WTC11 (cell line): ENCODE results near the gene HINFP. TPM values are rescaled to one million over a fixed set of nuclear protein-coding genes. Genes with fewer than 3 reads are reported as not detected.

Experiments
- ATAC-seq: fragments of 200-7000 bp; cut with Tn5 transposase; 2 replicates; pipeline ENCODE4 v1.10.0; 2021; ENCODE audit warnings: mild to moderate bottlenecking, moderate library complexity
- CTCF ChIA-PET: fragments of 300-600 bp; sonication (Branson Sonifier 250); formaldehyde crosslinking; loops from one replicate; lab custom pipeline; 2021; ENCODE audit warnings: antibody characterized with exemption; lab: Charles Lee
- POLR2A ChIA-PET: fragments of 350-600 bp; sonication (Branson Sonifier 250); formaldehyde crosslinking; loops from one replicate; lab custom pipeline; 2021; ENCODE audit warnings: antibody characterized with exemption; lab: Charles Lee
- DNase-seq: peaks from one replicate; pipeline ENCODE4 v3.0.0; 2021; ENCODE audit warnings: low spot score
- H3K27ac Mint-ChIP-seq: 2 replicates; pipeline ENCODE4 v1.8.0; 2021; ENCODE audit warnings: mixed read lengths
- H3K27me3 Mint-ChIP-seq: 2 replicates; pipeline ENCODE4 v1.8.0; 2021; ENCODE audit warnings: low read depth, mild to moderate bottlenecking, moderate library complexity, mixed read lengths
- H3K36me3 Mint-ChIP-seq: 2 replicates; pipeline ENCODE4 v1.8.0; 2021; ENCODE audit warnings: mixed read lengths
- H3K4me1 Mint-ChIP-seq: 2 replicates; pipeline ENCODE4 v1.8.0; 2022; ENCODE audit warnings: mixed read lengths
- H3K4me3 Mint-ChIP-seq: 2 replicates; pipeline ENCODE4 v1.8.0; 2021; ENCODE audit warnings: mild to moderate bottlenecking, moderate library complexity, mixed read lengths
- H3K9me3 Mint-ChIP-seq: 2 replicates; pipeline ENCODE4 v1.8.0; 2021; ENCODE audit warnings: mixed read lengths
- TEAD1 ChIP-seq: sonication (generic); formaldehyde crosslinking; IDR thresholded peaks from 2 replicates; pipeline ENCODE4 v1.8.0; 2022; ENCODE audit warnings: mild to moderate bottlenecking, missing genetic modification reagents
- ZNF232 ChIP-seq: sonication (generic); formaldehyde crosslinking; IDR thresholded peaks from 2 replicates; pipeline ENCODE4 v1.8.0; 2022; ENCODE audit warnings: mild to moderate bottlenecking, missing genetic modification reagents
- ZNF396 ChIP-seq: fragments of 250-450 bp; sonication (Bioruptor Pico); IDR thresholded peaks from 2 replicates; pipeline ENCODE4 v1.8.0; 2021; ENCODE audit warnings: mild to moderate bottlenecking, moderate library complexity, borderline replicate concordance
- total RNA-seq: library from RNA; stranded (reverse); gene quantifications from 3 replicates; pipeline ENCODE4 v1.2.3, GENCODE V29; 2021
- TF ChIP-seq, protein P1 (sequence below): fragments of 250-450 bp; sonication (Bioruptor Pico); IDR thresholded peaks from 2 replicates; pipeline ENCODE4 v2.1.2; 2022; ENCODE audit warnings: mild to moderate bottlenecking, moderate library complexity
- TF ChIP-seq, protein P2 (sequence below): sonication (generic); formaldehyde crosslinking; IDR thresholded peaks from 2 replicates; pipeline ENCODE4 v1.8.1; 2022; ENCODE audit warnings: mild to moderate bottlenecking, missing genetic modification reagents, moderate library complexity, borderline replicate concordance
- TF ChIP-seq, protein P3 (sequence below): fragments of 250-450 bp; sonication (Bioruptor Pico); IDR thresholded peaks from 2 replicates; pipeline ENCODE4 v1.9.0; 2021; ENCODE audit warnings: mild to moderate bottlenecking, borderline replicate concordance
- TF ChIP-seq, protein P4 (sequence below): sonication (generic); formaldehyde crosslinking; IDR thresholded peaks from 2 replicates; pipeline ENCODE4 v1.8.1; 2023; ENCODE audit warnings: mild to moderate bottlenecking, missing genetic modification reagents
- TF ChIP-seq, protein P5 (sequence below): sonication (generic); formaldehyde crosslinking; IDR thresholded peaks from 2 replicates; pipeline ENCODE4 v1.8.0; 2022; ENCODE audit warnings: mild to moderate bottlenecking, missing genetic modification reagents
- TF ChIP-seq, protein P6 (sequence below): fragments of 250-450 bp; sonication (Bioruptor Pico); conservative IDR thresholded peaks from 2 replicates; pipeline ENCODE4 v1.9.0; 2021; ENCODE audit warnings: mild to moderate bottlenecking
- TF ChIP-seq, protein P7 (sequence below): sonication (generic); formaldehyde crosslinking; IDR thresholded peaks from 2 replicates; pipeline ENCODE4 v1.8.1; 2023; ENCODE audit warnings: mild to moderate bottlenecking, missing genetic modification reagents, borderline replicate concordance
- TF ChIP-seq, protein P8 (sequence below): sonication (generic); formaldehyde crosslinking; IDR thresholded peaks from 2 replicates; pipeline ENCODE4 v1.8.0; 2022; ENCODE audit warnings: mild to moderate bottlenecking, missing genetic modification reagents

Gene HINFP
- total RNA-seq, 1 experiment from 2014 or later: 35.4 TPM

DNA sequence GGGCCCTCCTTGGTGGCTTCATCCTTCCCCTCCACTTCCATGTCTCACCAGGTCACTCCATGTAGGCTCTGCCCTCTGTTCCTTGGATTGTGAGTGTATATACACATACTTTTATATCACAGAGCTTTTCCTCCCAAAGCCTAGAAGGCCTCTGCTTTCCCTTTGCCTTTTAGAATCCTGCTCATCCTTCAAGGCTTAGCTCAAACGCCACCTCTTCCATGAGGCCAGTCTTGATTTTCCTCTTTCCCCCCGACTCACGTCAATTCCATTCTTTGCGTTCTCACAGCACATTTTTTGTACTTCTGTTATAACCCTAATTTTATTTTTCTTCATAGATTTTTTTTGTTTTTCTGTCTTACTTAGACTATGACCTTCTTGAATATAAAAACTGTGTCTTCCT lies 31.2 kb downstream of the HINFP start (continued):
- TF ChIP-seq, protein P1, sequence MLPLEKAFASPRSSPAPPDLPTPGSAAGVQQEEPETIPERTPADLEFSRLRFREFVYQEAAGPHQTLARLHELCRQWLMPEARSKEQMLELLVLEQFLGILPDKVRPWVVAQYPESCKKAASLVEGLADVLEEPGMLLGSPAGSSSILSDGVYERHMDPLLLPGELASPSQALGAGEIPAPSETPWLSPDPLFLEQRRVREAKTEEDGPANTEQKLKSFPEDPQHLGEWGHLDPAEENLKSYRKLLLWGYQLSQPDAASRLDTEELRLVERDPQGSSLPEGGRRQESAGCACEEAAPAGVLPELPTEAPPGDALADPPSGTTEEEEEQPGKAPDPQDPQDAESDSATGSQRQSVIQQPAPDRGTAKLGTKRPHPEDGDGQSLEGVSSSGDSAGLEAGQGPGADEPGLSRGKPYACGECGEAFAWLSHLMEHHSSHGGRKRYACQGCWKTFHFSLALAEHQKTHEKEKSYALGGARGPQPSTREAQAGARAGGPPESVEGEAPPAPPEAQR: no peak
- TF ChIP-seq, protein P2, sequence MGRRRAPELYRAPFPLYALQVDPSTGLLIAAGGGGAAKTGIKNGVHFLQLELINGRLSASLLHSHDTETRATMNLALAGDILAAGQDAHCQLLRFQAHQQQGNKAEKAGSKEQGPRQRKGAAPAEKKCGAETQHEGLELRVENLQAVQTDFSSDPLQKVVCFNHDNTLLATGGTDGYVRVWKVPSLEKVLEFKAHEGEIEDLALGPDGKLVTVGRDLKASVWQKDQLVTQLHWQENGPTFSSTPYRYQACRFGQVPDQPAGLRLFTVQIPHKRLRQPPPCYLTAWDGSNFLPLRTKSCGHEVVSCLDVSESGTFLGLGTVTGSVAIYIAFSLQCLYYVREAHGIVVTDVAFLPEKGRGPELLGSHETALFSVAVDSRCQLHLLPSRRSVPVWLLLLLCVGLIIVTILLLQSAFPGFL (CRISPR knock-in tag): no peak
- TF ChIP-seq, protein P3, sequence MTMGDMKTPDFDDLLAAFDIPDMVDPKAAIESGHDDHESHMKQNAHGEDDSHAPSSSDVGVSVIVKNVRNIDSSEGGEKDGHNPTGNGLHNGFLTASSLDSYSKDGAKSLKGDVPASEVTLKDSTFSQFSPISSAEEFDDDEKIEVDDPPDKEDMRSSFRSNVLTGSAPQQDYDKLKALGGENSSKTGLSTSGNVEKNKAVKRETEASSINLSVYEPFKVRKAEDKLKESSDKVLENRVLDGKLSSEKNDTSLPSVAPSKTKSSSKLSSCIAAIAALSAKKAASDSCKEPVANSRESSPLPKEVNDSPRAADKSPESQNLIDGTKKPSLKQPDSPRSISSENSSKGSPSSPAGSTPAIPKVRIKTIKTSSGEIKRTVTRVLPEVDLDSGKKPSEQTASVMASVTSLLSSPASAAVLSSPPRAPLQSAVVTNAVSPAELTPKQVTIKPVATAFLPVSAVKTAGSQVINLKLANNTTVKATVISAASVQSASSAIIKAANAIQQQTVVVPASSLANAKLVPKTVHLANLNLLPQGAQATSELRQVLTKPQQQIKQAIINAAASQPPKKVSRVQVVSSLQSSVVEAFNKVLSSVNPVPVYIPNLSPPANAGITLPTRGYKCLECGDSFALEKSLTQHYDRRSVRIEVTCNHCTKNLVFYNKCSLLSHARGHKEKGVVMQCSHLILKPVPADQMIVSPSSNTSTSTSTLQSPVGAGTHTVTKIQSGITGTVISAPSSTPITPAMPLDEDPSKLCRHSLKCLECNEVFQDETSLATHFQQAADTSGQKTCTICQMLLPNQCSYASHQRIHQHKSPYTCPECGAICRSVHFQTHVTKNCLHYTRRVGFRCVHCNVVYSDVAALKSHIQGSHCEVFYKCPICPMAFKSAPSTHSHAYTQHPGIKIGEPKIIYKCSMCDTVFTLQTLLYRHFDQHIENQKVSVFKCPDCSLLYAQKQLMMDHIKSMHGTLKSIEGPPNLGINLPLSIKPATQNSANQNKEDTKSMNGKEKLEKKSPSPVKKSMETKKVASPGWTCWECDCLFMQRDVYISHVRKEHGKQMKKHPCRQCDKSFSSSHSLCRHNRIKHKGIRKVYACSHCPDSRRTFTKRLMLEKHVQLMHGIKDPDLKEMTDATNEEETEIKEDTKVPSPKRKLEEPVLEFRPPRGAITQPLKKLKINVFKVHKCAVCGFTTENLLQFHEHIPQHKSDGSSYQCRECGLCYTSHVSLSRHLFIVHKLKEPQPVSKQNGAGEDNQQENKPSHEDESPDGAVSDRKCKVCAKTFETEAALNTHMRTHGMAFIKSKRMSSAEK: no peak

DNA sequence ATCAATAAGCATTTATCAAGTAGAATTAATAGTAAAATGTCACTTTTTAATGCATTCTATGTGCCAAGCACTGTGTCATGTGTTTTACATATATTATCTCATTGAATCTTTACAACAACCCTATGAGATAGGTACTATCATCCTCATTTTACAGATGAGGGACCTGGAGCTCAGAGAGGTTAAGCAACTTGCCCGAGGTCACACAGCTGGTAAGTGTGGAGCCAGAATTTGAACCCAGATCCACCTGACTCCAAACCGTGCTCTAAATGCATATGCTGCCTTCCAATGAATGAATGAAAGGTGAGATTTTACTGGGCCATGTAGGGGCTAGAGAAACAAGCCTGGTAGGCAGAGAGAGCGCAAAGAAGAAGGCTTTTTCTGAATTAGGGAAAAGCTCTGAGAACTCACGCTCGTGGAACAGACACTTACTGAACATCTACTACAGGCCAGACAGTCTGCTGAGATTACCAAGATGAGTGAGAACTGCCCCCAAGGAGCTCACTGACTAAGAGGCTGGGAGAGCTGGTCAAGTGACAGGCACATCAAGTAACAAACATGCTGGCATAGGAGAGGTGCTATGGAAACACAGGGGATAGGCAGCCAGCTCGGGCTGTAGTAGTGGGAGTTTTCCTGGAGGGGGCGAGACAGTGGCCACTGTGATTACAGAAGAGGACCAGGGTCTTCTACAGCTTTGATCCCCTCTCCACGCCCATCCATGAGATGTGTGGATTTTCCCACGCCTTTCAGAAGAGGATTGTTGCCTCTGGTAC lies 31.9 kb downstream of the HINFP start:
- Mint-ChIP-seq H3K27ac (no peak overlapping the region), H3K36me3 (no peaks in the 10 kb centered on the region), H3K4me3 (no peak overlapping the region), H3K27me3 (peaks cover 39% of the 10 kb centered on the region), H3K4me1 (peaks cover 12% of the 10 kb centered on the region), H3K9me3 (no peaks in the 10 kb centered on the region)
- POLR2A ChIA-PET: interaction anchor here (0.8 to 1.3 kb wide), 2 partner anchors 16 to 492 kb away, joined by 3 read pairs; no protein-coding TSS in a partner anchor
- TF ChIP-seq, protein P4, sequence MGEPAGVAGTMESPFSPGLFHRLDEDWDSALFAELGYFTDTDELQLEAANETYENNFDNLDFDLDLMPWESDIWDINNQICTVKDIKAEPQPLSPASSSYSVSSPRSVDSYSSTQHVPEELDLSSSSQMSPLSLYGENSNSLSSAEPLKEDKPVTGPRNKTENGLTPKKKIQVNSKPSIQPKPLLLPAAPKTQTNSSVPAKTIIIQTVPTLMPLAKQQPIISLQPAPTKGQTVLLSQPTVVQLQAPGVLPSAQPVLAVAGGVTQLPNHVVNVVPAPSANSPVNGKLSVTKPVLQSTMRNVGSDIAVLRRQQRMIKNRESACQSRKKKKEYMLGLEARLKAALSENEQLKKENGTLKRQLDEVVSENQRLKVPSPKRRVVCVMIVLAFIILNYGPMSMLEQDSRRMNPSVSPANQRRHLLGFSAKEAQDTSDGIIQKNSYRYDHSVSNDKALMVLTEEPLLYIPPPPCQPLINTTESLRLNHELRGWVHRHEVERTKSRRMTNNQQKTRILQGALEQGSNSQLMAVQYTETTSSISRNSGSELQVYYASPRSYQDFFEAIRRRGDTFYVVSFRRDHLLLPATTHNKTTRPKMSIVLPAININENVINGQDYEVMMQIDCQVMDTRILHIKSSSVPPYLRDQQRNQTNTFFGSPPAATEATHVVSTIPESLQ (CRISPR knock-in tag): no peak
- TF ChIP-seq, protein P5, sequence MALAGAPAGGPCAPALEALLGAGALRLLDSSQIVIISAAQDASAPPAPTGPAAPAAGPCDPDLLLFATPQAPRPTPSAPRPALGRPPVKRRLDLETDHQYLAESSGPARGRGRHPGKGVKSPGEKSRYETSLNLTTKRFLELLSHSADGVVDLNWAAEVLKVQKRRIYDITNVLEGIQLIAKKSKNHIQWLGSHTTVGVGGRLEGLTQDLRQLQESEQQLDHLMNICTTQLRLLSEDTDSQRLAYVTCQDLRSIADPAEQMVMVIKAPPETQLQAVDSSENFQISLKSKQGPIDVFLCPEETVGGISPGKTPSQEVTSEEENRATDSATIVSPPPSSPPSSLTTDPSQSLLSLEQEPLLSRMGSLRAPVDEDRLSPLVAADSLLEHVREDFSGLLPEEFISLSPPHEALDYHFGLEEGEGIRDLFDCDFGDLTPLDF (CRISPR knock-in tag): no peak
- TF ChIP-seq ZNF396 (no peak), ZNF232 (CRISPR knock-in tag) (no peak), TEAD1 (CRISPR knock-in tag) (no peak)
- TF ChIP-seq, protein P6, sequence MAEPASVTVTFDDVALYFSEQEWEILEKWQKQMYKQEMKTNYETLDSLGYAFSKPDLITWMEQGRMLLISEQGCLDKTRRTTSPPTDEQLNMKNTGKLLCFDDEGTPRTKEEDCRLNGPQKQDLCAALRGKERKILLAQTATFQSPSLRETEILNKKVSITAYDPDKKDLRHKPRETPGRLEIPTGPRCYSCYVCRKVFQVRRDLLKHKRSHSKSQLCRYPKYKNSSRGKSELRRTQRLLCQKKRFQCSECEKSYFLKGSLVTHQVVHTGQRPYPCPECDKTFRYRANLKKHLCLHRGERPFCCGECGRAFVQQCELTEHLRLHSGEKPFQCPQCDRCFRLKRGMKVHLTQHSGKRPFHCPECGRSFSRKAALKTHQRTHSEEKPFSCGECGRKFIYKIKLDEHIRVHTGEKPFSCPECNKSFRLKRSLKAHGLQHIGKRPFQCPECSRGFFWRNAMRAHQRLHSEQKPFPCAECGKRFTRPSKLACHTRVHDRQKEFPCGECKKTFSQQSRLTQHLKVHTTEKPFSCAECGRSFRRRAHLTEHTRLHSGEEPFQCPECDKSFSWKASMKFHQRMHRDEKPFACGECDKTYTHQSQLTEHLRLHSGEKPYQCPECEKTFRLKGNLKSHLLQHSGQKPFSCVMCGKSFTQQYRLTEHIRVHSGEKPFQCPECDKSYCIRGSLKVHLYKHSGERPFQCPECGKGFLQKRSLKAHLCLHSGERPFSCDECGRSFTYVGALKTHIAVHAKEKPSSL (CRISPR knock-in tag): no peak
- TF ChIP-seq, protein P7, sequence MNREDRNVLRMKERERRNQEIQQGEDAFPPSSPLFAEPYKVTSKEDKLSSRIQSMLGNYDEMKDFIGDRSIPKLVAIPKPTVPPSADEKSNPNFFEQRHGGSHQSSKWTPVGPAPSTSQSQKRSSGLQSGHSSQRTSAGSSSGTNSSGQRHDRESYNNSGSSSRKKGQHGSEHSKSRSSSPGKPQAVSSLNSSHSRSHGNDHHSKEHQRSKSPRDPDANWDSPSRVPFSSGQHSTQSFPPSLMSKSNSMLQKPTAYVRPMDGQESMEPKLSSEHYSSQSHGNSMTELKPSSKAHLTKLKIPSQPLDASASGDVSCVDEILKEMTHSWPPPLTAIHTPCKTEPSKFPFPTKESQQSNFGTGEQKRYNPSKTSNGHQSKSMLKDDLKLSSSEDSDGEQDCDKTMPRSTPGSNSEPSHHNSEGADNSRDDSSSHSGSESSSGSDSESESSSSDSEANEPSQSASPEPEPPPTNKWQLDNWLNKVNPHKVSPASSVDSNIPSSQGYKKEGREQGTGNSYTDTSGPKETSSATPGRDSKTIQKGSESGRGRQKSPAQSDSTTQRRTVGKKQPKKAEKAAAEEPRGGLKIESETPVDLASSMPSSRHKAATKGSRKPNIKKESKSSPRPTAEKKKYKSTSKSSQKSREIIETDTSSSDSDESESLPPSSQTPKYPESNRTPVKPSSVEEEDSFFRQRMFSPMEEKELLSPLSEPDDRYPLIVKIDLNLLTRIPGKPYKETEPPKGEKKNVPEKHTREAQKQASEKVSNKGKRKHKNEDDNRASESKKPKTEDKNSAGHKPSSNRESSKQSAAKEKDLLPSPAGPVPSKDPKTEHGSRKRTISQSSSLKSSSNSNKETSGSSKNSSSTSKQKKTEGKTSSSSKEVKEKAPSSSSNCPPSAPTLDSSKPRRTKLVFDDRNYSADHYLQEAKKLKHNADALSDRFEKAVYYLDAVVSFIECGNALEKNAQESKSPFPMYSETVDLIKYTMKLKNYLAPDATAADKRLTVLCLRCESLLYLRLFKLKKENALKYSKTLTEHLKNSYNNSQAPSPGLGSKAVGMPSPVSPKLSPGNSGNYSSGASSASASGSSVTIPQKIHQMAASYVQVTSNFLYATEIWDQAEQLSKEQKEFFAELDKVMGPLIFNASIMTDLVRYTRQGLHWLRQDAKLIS (CRISPR knock-in tag): no peak
- TF ChIP-seq, protein P8, sequence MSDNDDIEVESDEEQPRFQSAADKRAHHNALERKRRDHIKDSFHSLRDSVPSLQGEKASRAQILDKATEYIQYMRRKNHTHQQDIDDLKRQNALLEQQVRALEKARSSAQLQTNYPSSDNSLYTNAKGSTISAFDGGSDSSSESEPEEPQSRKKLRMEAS (CRISPR knock-in tag): no peak
- CTCF ChIA-PET: interaction anchor here (0.6 to 5.1 kb wide), 20 partner anchors 9 to 519 kb away, joined by 3 to 38 read pairs (median 4); partner anchors contain the start of genes C2CD2L, NLRX1 and RNF26
- ATAC-seq (peak; percentile 45), DNase-seq (peak; percentile 46)
